Measurements from ENCODE around the gene NLRC3.

The NLRC3 gene

GRCh38 chr16:3596101-3596861 lies 19.1 kb upstream of the NLRC3 start:
- no peak for DNase-seq

GRCh38 chr16:3595521-3596021 lies 18.4 kb upstream of the NLRC3 start:
- no peak for DNase-seq

- no peak for DNase-seq
Observed at GRCh38 chr16:3595110-3595486, 17.9 kb upstream of the NLRC3 start.

GRCh38 chr16:3594316-3595109 lies 17.3 kb upstream of the NLRC3 start:
- DNase-seq = no peak

- no peak for DNase-seq
Observed at GRCh38 chr16:3592559-3592958, 15.4 kb upstream of the NLRC3 start.

GRCh38 chr16:3591991-3592390 lies 14.8 kb upstream of the NLRC3 start:
- no peak for DNase-seq

- DNase-seq = no peak
Observed at GRCh38 chr16:3591436-3591803, 14.2 kb upstream of the NLRC3 start.

GRCh38 chr16:3590736-3591435 lies 13.7 kb upstream of the NLRC3 start:
- DNase-seq = no peak

- no peak for DNase-seq
Observed at GRCh38 chr16:3589991-3590701, 12.9 kb upstream of the NLRC3 start.

GRCh38 chr16:3589441-3589921 lies 12.3 kb upstream of the NLRC3 start:
- DNase-seq = no peak

- no peak for DNase-seq
Observed at GRCh38 chr16:3589001-3589400, 11.8 kb upstream of the NLRC3 start.

GRCh38 chr16:3587547-3588110 lies 10.4 kb upstream of the NLRC3 start:
- DNase-seq = no peak

GRCh38 chr16:3584412-3584811 lies 7.2 kb upstream of the NLRC3 start:
- DNase-seq = no peak

GRCh38 chr16:3583303-3584038 lies 6.3 kb upstream of the NLRC3 start:
- DNase-seq = no peak

GRCh38 chr16:3582276-3583165 lies 5.3 kb upstream of the NLRC3 start:
- DNase-seq = no peak

GRCh38 chr16:3581392-3581791 lies 4.2 kb upstream of the NLRC3 start:
- DNase-seq = no peak

- no peak for DNase-seq
Observed at GRCh38 chr16:3580686-3581085, 3.5 kb upstream of the NLRC3 start.

- DNase-seq = no peak
Observed at GRCh38 chr16:3580251-3580651, 3.0 kb upstream of the NLRC3 start.

- no peak for DNase-seq
Observed at GRCh38 chr16:3579776-3580175, 2.6 kb upstream of the NLRC3 start.

All from activated CD4-positive, alpha-beta T cell treated with anti-CD3 and anti-CD28 coated beads for 48 hours (primary cell).